NB4 (cell line): Measurements from ENCODE around the gene GREM1.

Experiments used
- DNase-seq: peaks from one replicate; pipeline ENCODE4 v3.0.0; 2010; ENCODE audit warnings: low read depth
- H3K4me3 ChIP-seq: one replicate; pipeline ENCODE4 v1.5.1; 2011; ENCODE audit warnings: mild to moderate bottlenecking, low read depth, low read length, moderate library complexity
- MYC ChIP-seq: IDR thresholded peaks from 2 replicates; pipeline ENCODE4 v1.6.1; 2011; ENCODE audit warnings: low read depth, low read length
- POLR2A ChIP-seq: IDR thresholded peaks from 2 replicates; pipeline ENCODE4 v1.6.1; 2011; ENCODE audit warnings: mild to moderate bottlenecking; ENCODE audit not compliant: insufficient read length; ENCODE audit errors: extremely low read depth
- TF ChIP-seq, protein P1 (sequence below): IDR thresholded peaks from 2 replicates; pipeline ENCODE4 v1.6.1; 2011; ENCODE audit warnings: low read depth, low read length
- TF ChIP-seq, protein P2 (sequence below): IDR thresholded peaks from one replicate; pipeline ENCODE4 v1.5.1; 2012; ENCODE audit warnings: low read depth, low read length

GREM1 gene

DNA sequence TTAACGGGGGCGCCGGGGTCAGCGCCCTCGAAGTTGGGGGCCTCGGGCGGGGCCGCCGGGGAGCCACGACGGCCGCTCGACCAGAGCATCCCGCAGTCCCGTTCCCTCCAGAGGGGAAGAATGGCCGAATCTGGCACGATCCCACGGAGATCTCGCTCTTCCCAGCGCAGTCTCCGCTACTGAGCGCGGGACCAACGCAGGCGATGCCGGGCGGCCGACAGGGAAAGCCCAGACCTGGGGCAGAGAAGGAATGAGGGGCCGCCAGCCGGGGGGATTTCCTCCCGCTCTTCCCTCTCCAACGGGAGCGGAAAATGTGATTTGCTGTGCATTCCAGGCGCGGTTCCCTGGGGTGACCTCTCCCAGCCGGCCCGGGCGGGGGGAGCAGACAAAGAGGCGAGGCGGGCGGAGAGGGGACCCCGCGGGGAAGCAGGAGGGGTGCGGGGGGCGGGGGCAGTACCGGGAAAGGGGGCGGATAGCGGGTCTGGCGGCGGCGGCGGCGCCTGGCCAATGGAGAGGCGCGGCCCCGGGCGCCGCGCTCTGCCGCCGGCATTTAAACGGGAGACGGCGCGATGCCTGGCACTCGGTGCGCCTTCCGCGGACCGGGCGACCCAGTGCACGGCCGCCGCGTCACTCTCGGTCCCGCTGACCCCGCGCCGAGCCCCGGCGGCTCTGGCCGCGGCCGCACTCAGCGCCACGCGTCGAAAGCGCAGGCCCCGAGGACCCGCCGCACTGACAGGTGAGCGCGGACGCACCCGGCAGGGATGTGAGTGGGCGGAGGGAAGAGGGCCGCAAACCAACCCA is at the start of gene GREM1:
Gene GREM1, plus strand, starts transcription at position 579 of the 801 bp plus-strand sequence. CDS start 12,687 bp downstream, outside the sequence.
- DNase-seq: no peak

DNA sequence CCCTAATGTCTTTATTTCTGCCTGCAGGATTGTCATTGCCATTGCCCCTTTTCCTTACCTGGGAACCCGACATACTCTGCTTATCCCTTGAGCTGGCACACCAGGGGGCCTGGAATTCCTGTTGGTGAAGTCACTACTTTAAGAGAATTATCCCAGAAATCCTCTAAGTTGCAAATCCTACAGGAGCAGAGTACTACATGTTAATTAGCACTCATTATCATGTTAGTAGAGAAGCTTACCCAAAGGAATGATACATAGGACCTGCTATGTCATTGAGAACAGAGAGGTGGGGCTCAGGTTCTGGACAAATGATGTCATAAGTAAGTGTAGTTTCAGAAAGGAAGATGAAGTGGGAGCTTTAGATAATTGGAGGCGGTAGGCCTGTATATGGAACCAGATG is 48.9 kb upstream of the GREM1 start:
- TF ChIP-seq POLR2A (no peak), MYC (no peak)
- TF ChIP-seq, protein P1, sequence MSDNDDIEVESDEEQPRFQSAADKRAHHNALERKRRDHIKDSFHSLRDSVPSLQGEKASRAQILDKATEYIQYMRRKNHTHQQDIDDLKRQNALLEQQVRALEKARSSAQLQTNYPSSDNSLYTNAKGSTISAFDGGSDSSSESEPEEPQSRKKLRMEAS: no peak
- TF ChIP-seq, protein P2, sequence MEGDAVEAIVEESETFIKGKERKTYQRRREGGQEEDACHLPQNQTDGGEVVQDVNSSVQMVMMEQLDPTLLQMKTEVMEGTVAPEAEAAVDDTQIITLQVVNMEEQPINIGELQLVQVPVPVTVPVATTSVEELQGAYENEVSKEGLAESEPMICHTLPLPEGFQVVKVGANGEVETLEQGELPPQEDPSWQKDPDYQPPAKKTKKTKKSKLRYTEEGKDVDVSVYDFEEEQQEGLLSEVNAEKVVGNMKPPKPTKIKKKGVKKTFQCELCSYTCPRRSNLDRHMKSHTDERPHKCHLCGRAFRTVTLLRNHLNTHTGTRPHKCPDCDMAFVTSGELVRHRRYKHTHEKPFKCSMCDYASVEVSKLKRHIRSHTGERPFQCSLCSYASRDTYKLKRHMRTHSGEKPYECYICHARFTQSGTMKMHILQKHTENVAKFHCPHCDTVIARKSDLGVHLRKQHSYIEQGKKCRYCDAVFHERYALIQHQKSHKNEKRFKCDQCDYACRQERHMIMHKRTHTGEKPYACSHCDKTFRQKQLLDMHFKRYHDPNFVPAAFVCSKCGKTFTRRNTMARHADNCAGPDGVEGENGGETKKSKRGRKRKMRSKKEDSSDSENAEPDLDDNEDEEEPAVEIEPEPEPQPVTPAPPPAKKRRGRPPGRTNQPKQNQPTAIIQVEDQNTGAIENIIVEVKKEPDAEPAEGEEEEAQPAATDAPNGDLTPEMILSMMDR: no peak
- H3K4me3 ChIP-seq: no peak overlapping the region
- no peak for DNase-seq

More for the DNA sequence above, at the start of gene GREM1:
- TF ChIP-seq POLR2A (no peak), MYC (no peak)
- TF ChIP-seq, protein P2: no peak
- TF ChIP-seq, protein P1: no peak
- no peak within 1 kb of the TSS for H3K4me3 ChIP-seq

DNA sequence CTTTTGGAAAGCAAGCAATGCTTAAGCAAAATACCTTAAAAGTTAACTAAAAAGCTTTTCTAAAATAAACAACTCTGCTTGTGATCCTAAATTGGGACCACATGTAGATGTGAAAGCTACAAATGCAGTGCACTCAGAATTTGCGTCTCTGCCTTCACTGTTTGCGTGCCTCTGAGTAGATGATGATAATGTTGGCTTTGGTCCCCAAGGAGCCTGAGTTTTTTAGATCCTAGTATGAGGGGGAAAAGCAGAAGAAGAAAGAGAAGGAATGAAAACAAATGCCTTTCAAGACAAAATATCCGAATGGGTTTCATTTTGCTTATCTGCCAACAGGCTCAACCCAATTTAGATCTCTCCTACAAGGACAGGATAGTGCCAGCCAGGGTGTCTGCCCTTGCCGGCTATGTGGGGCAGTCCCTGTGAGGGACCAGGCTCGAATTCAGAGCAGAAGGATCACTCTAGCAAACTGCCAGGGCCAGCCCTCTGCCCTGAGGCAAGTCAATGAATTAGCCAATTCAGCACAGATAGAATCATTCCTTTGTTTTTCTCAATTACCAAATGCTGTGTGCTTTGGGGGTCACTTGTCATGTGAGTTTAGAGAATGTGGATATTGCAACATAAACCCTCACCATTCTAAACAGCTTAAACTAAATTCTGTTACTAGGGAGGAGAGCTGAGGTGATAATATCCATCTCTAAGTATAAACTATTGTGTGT is 47.8 kb upstream of the GREM1 start:
- TF ChIP-seq, protein P2: no peak
- no peak for TF ChIP-seq MYC
- no peak for DNase-seq
- H3K4me3 ChIP-seq: no peak overlapping the region

DNA sequence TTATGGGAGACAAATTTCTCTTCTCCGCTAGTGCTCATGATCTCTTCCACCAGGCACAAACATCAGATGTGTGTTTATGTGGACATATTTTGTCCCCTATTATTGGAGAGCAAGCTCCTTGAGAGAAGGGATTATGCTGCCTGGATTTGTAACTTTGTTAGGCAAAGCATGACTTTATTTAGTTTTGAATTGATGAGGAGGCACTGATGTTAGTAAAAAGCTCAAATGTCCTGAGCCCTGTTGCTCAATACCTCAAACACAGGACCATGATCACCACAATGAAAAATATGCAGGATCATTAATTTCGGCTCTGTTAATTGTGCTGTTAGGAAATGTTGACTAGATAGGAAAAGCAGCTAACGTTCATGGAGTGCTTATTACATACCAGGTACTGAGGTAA is 47.2 kb upstream of the GREM1 start:
- no peak for DNase-seq
- TF ChIP-seq MYC (no peak), POLR2A (no peak)
- TF ChIP-seq, protein P2: no peak
- TF ChIP-seq, protein P1: no peak
- H3K4me3 ChIP-seq: no peak overlapping the region

DNA sequence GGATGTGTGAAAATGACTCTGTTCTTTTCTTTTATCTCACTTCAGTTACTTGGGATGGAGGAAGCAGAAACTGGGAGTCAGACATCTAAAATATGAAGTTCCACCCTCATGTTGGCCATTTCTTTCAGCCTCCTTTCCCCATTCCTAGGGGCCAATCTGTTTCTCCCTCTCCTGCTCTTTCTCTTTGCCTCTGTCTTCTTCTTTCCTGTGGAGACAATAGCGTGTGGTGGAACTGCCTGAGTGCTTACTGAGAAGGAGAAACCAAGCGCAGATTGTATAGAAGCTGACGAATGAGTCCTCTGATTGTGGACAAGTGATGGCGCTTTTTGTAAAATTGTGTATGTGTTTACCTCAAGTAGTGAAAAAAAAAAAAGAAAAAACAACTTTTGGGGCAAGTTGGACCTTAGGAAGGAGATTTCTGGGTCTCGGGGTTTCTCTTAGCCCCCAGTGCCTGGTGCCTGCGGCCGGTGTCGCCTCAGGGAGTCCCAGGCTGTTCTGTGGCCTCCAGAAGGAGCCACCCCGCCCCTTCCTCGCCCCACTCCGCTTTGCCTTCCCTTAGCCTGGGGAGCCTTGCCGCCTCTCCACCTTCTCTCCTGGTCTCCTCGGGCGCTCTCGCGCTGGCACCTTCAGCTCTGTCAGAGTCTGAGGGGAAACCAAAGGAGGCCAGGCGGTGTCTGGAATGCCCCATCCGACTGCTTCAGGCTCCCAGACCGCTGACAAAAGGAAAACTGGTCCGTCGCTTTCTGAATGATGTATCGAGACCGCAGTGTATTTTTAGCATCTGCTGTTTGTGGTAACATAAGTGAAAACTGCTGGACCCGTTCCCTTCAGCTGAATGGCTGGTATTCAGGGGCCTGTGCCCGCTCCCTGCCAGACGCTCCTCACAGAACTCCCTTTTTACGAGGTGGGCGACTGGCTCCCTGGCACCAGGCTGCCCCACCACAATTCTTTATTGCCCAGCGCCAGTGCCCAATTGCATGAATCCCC is 46.2 kb upstream of the GREM1 start:
- TF ChIP-seq, protein P2: no peak
- no peak for TF ChIP-seq MYC
- TF ChIP-seq, protein P1: no peak
- TF ChIP-seq POLR2A: no peak
- no peak for DNase-seq

More for the DNA sequence above, 46.2 kb upstream of the GREM1 start:
- H3K4me3 ChIP-seq: no peak overlapping the region
